Caco-2 (cell line): ENCODE measurements around the gene IQGAP3. TPM values are rescaled to one million over a fixed set of nuclear protein-coding genes. Genes with fewer than 3 reads are reported as not detected.

Experiments
- BruUV-seq: library from RNA; stranded (reverse); fragments of 400-500 nt; replicated peaks from 2 replicates; lab custom pipeline; 2021; lab: Mats Ljungman, UMichigan
- CTCF ChIA-PET: fragments of 300-600 bp; sonication (Branson Sonifier 250); formaldehyde crosslinking; loops from one replicate; lab custom pipeline; 2022; ENCODE audit warnings: antibody characterized with exemption; lab: Charles Lee
- POLR2A ChIA-PET: fragments of 300-600 bp; sonication (Branson Sonifier 250); formaldehyde crosslinking; loops from one replicate; lab custom pipeline; 2022; ENCODE audit warnings: antibody characterized with exemption; lab: Charles Lee
- DNase-seq, 2 experiments: peaks; one replicate each; pipeline versions ENCODE4 v3.0.0 to v3.0.0-alpha.2; 2020 to 2022
- H3K27me3 ChIP-seq: replicated peaks from 2 replicates; pipeline ENCODE4 v1.6.0; 2011; ENCODE audit warnings: low read length; ENCODE audit not compliant: control insufficient read depth, insufficient read depth
- H3K36me3 ChIP-seq: 2 replicates; pipeline ENCODE4 v1.5.1; 2011; ENCODE audit warnings: low read length; ENCODE audit not compliant: control insufficient read depth, insufficient read depth
- H3K4me1 ChIP-seq: fragments of 250-450 bp; sonication (Bioruptor Pico); 2 replicates; pipeline ENCODE4 v1.5.1; 2020; ENCODE audit warnings: mild to moderate bottlenecking
- H3K4me3 ChIP-seq: 2 replicates; pipeline ENCODE4 v1.5.1; 2011; ENCODE audit warnings: low read depth, mild to moderate bottlenecking, control low read depth, low read length
- H3K9me3 ChIP-seq: fragments of 250-450 bp; sonication (Bioruptor Pico); 2 replicates; pipeline ENCODE4 v1.5.1; 2020; ENCODE audit warnings: mild to moderate bottlenecking, moderate library complexity
- H3K27ac Mint-ChIP-seq: one replicate; pipeline ENCODE4 v1.8.0; 2022; ENCODE audit warnings: mixed read lengths; ENCODE audit not compliant: unreplicated experiment
- H3K27me3 Mint-ChIP-seq: one replicate; pipeline ENCODE4 v1.8.0; 2022; ENCODE audit warnings: mixed read lengths; ENCODE audit not compliant: insufficient read depth, unreplicated experiment
- H3K36me3 Mint-ChIP-seq: one replicate; pipeline ENCODE4 v1.8.0; 2022; ENCODE audit warnings: mild to moderate bottlenecking, mixed read lengths; ENCODE audit not compliant: insufficient read depth, unreplicated experiment
- H3K4me1 Mint-ChIP-seq: one replicate; pipeline ENCODE4 v1.8.0; 2022; ENCODE audit warnings: low read depth, mixed read lengths; ENCODE audit not compliant: unreplicated experiment
- H3K4me3 Mint-ChIP-seq: one replicate; pipeline ENCODE4 v1.8.0; 2022; ENCODE audit warnings: mild to moderate bottlenecking, moderate library complexity, mixed read lengths; ENCODE audit not compliant: unreplicated experiment
- H3K9me3 Mint-ChIP-seq: one replicate; pipeline ENCODE4 v1.8.0; 2022; ENCODE audit warnings: mixed read lengths; ENCODE audit not compliant: unreplicated experiment
- CTCF ChIP-seq, 2 experiments: fragments of 200-600 bp in 1 of 2; IDR thresholded peaks; 1 replicate in 1 of 2; 2 replicates in 1 of 2; pipeline versions ENCODE4 v1.5.1 to v1.8.0; 2011 to 2022; ENCODE audit warnings: antibody characterized with exemption in 1 of 2, control low read depth in 1 of 2, inconsistent platforms in 1 of 2, low read depth in 1 of 2, low read length in 1 of 2, mild to moderate bottlenecking in 1 of 2, moderate library complexity in 1 of 2; ENCODE audit not compliant: insufficient read depth in 1 of 2, severe bottlenecking in 1 of 2, unreplicated experiment in 1 of 2
- intact Hi-C: fragments of 100-400 bp; cut with micrococcal nuclease; formaldehyde crosslinking; loops from one replicate; pipeline ENCODE4 v1.10.0; 2022; ENCODE audit not compliant: unreplicated experiment
- total RNA-seq: library from RNA; stranded (reverse); gene quantifications from 2 replicates; pipeline ENCODE4 v1.2.3, GENCODE V29; 2022

IQGAP3 gene
- total RNA-seq, 1 experiment from 2014 or later: 37.6 TPM

- H3K36me3 Mint-ChIP-seq: peaks cover 40% of the 10 kb centered on the region
- TF ChIP-seq CTCF (IDR thresholded peaks at IDR 0.05; ENCODE audit: insufficient read depth in 1 of 2, low read depth in 1 of 2, low read length in 1 of 2, severe bottlenecking in 1 of 2, unreplicated experiment in 1 of 2): no peak
- H3K27me3 Mint-ChIP-seq: no peaks in the 10 kb centered on the region
- no peak for DNase-seq
- BruUV-seq: no TSS peak
- no peaks in the 10 kb centered on the region for H3K4me1 Mint-ChIP-seq
- H3K4me3 Mint-ChIP-seq: no peak overlapping the region
- POLR2A ChIA-PET: no interaction called here
- H3K9me3 Mint-ChIP-seq: no peaks in the 10 kb centered on the region
- intact Hi-C loops: no loop called here
- H3K4me3 ChIP-seq: no peak overlapping the region
- H3K4me1 ChIP-seq: no peaks in the 10 kb centered on the region
- CTCF ChIA-PET: no interaction called here
- H3K27ac Mint-ChIP-seq: no peak overlapping the region
- no peaks in the 10 kb centered on the region for H3K9me3 ChIP-seq
- no peaks in the 10 kb centered on the region; the same call in 1 of the 2 replicates for H3K36me3 ChIP-seq
- H3K27me3 ChIP-seq: no peaks in the 10 kb centered on the region
Measured at GRCh38 chr1:156533568-156534220, 38.7 kb downstream of the IQGAP3 start.

- no peaks in the 10 kb centered on the region; the same call in 1 of the 2 replicates for H3K36me3 ChIP-seq
- H3K9me3 ChIP-seq: no peaks in the 10 kb centered on the region
- no peak overlapping the region for H3K4me3 Mint-ChIP-seq
- no peak overlapping the region for H3K4me3 ChIP-seq
- ChIA-PET POLR2A (no interaction called here), CTCF (no interaction called here)
- H3K27ac Mint-ChIP-seq: no peak overlapping the region
- no TSS peak for BruUV-seq
- H3K4me1 Mint-ChIP-seq: no peaks in the 10 kb centered on the region
- intact Hi-C loops: no loop called here
- DNase-seq: no peak
- H3K4me1 ChIP-seq: no peaks in the 10 kb centered on the region
- H3K27me3 ChIP-seq: no peaks in the 10 kb centered on the region
- H3K27me3 Mint-ChIP-seq: no peaks in the 10 kb centered on the region
- no peak for TF ChIP-seq CTCF (IDR thresholded peaks at IDR 0.05; ENCODE audit: insufficient read depth in 1 of 2, low read depth in 1 of 2, low read length in 1 of 2, severe bottlenecking in 1 of 2, unreplicated experiment in 1 of 2)
- no peaks in the 10 kb centered on the region for H3K9me3 Mint-ChIP-seq
- peaks cover 48% of the 10 kb centered on the region for H3K36me3 Mint-ChIP-seq
Measured at GRCh38 chr1:156532374-156532773, 40.0 kb downstream of the IQGAP3 start.

GRCh38 chr1:156530006-156530405 is 42.4 kb downstream of the IQGAP3 start:
- H3K36me3 ChIP-seq: no peaks in the 10 kb centered on the region; the same call in 1 of the 2 replicates
- ChIA-PET POLR2A (no interaction called here), CTCF (no interaction called here)
- no peaks in the 10 kb centered on the region for H3K9me3 ChIP-seq
- no peak for DNase-seq
- H3K4me3 ChIP-seq: no peak overlapping the region
- Mint-ChIP-seq H3K9me3 (no peaks in the 10 kb centered on the region), H3K27ac (no peak overlapping the region), H3K4me1 (no peaks in the 10 kb centered on the region), H3K36me3 (peaks cover 55% of the 10 kb centered on the region), H3K4me3 (no peak overlapping the region), H3K27me3 (no peaks in the 10 kb centered on the region)
- H3K4me1 ChIP-seq: no peaks in the 10 kb centered on the region
- no TSS peak for BruUV-seq
- no peaks in the 10 kb centered on the region for H3K27me3 ChIP-seq
- intact Hi-C loops: no loop called here
- no peak for TF ChIP-seq CTCF (IDR thresholded peaks at IDR 0.05; ENCODE audit: insufficient read depth in 1 of 2, low read depth in 1 of 2, low read length in 1 of 2, severe bottlenecking in 1 of 2, unreplicated experiment in 1 of 2)
